Measurements from ENCODE around the gene SOSTDC1.
"Not testable (repeated sequence)": the region's sequence is repeated elsewhere in the genome, so short reads cannot be mapped to it uniquely, and the experiment has no call there.

The SOSTDC1 gene

GRCh38 chr7:16460789-16461493 is 4.6 kb downstream of the SOSTDC1 start:
- DNase-seq = no peak

GRCh38 chr7:16456303-16456702 is 9.2 kb downstream of the SOSTDC1 start:
- DNase-seq = not testable (repeated sequence)

GRCh38 chr7:16455591-16455990 is 9.9 kb downstream of the SOSTDC1 start:
- no peak for DNase-seq

GRCh38 chr7:16450366-16450765 is 15.2 kb downstream of the SOSTDC1 start:
- no peak for DNase-seq

- DNase-seq = no peak
Observed at GRCh38 chr7:16447876-16448275, 17.7 kb downstream of the SOSTDC1 start.

GRCh38 chr7:16446508-16446907 is 19.0 kb downstream of the SOSTDC1 start:
- no peak for DNase-seq

GRCh38 chr7:16443871-16444270 is 21.7 kb downstream of the SOSTDC1 start:
- DNase-seq = not testable (repeated sequence)

- no peak for DNase-seq
Observed at GRCh38 chr7:16438988-16439387, 26.6 kb downstream of the SOSTDC1 start.

- no peak for DNase-seq
Observed at GRCh38 chr7:16436306-16436705, 29.2 kb downstream of the SOSTDC1 start.

- DNase-seq = no peak
Observed at GRCh38 chr7:16433568-16434122, 31.9 kb downstream of the SOSTDC1 start.

GRCh38 chr7:16432425-16432731 is 33.2 kb downstream of the SOSTDC1 start:
- DNase-seq = no peak

- peak; percentile 36 for DNase-seq
Observed at GRCh38 chr7:16431646-16432424, 33.7 kb downstream of the SOSTDC1 start.

GRCh38 chr7:16430133-16430532 is 35.4 kb downstream of the SOSTDC1 start:
- DNase-seq = no peak

- DNase-seq = no peak
Observed at GRCh38 chr7:16428672-16429071, 36.9 kb downstream of the SOSTDC1 start.

GRCh38 chr7:16428182-16428581 is 37.4 kb downstream of the SOSTDC1 start:
- DNase-seq = no peak

GRCh38 chr7:16423761-16424160 is 41.8 kb downstream of the SOSTDC1 start:
- no peak for DNase-seq

- no peak for DNase-seq
Observed at GRCh38 chr7:16422917-16423316, 42.6 kb downstream of the SOSTDC1 start.

- peak; percentile 59 for DNase-seq
Observed at GRCh38 chr7:16422103-16422435, 43.5 kb downstream of the SOSTDC1 start.

GRCh38 chr7:16421333-16422102 is 44.0 kb downstream of the SOSTDC1 start, which contains the start of gene CRPPA:
TSS of gene CRPPA (minus strand) at chr7:16421538. CDS start at chr7:16421322, 216 bp downstream.
- peak; percentile 59 for DNase-seq

GRCh38 chr7:16420649-16421332 is 44.7 kb downstream of the SOSTDC1 start:
- DNase-seq = peak; percentile 96

- no peak for DNase-seq
Observed at GRCh38 chr7:16420329-16420648, 45.2 kb downstream of the SOSTDC1 start.

GRCh38 chr7:16419859-16420258 is 45.7 kb downstream of the SOSTDC1 start:
- no peak for DNase-seq

- DNase-seq = no peak
Observed at GRCh38 chr7:16419126-16419525, 46.4 kb downstream of the SOSTDC1 start.
